Measurements from ENCODE around the gene ZFHX3.

Gene ZFHX3

DNA sequence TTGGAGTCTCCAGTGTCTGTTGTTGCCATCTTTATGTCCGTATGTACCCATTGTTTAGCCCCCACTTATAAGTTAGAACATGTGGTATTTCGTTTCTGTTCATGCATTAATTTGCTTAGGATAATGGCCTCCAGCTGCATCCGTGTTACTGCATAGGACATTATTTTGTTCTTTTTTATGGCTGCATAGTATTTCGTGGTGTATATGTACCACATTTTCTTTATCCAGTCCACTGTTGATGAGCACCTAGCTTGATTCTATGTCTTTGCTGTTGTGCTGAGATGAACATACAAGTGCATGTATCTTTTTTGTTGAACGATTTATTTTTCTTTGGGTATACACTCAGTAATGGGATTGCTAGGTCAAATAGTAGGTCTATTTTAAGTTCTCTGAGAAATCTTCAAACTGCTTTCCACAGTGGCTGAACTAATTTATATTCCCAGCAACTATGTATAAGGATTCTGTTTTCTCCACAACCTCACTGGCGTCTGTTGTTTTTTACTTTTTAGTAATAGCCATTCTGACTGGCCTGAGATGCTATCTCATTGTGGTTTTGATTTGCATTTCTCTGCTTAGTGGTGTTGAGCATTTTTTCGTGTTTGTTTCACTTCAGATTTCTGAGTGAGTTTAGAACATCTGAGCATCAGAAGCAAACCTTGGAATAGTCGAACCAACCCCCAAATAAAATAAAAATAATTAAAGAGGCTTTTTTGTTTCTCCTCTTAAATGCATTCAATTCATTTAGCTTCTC lies 304.7 kb downstream of the ZFHX3 start:
- Histone ChIP-seq H3K4me3 (IDR thresholded peaks at IDR 0.05; ENCODE audit: insufficient read depth, low read depth, low read length) (no peak overlapping the region), H3K79me2 (ENCODE audit: insufficient read depth, low read depth) (no peaks in the 10 kb centered on the region), H3K27ac (peak overlapping the region; percentile 49; the same call in 1 of the 2 replicates), H2AFZ (ENCODE audit: low read depth) (peak overlapping the region; percentile 32; the same call in 1 of the 2 replicates), H3K4me2 (peak overlapping the region; percentile 77), H3K36me3 (ENCODE audit: insufficient read depth) (no peaks in the 10 kb centered on the region), H4K20me1 (ENCODE audit: insufficient read depth) (no peaks in the 10 kb centered on the region), H3K9ac (peak overlapping the region; percentile 20; the same call in 1 of the 2 replicates), H3K27me3 (ENCODE audit: insufficient read depth, low read depth) (no peaks in the 10 kb centered on the region), H3K4me1 (ENCODE audit: low read depth, poor library complexity, severe bottlenecking) (peaks cover 35% of the 10 kb centered on the region)
- TF ChIP-seq, protein P1, sequence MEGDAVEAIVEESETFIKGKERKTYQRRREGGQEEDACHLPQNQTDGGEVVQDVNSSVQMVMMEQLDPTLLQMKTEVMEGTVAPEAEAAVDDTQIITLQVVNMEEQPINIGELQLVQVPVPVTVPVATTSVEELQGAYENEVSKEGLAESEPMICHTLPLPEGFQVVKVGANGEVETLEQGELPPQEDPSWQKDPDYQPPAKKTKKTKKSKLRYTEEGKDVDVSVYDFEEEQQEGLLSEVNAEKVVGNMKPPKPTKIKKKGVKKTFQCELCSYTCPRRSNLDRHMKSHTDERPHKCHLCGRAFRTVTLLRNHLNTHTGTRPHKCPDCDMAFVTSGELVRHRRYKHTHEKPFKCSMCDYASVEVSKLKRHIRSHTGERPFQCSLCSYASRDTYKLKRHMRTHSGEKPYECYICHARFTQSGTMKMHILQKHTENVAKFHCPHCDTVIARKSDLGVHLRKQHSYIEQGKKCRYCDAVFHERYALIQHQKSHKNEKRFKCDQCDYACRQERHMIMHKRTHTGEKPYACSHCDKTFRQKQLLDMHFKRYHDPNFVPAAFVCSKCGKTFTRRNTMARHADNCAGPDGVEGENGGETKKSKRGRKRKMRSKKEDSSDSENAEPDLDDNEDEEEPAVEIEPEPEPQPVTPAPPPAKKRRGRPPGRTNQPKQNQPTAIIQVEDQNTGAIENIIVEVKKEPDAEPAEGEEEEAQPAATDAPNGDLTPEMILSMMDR (conservative IDR thresholded peaks at IDR 0.05; ENCODE audit: low read depth, low read length), result no peak

DNA sequence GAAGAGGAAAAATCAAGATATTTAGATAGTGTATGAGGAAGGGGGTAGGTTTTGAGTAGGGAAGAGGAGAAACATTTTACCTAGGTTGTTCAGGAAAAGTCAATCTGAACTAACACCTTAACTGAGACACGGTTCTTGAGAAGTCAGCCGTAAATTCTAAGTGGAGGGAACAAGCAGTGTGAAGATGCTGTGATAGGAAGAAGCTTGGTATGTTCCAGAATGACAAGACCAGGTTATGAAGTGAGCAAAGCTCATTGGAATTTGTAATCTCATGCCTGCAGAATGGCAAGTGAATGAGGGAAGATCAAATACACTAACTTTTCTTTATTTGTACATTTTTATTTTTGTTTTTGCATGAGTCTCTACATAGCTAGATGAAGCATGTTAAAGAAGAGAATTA lies 307.6 kb downstream of the ZFHX3 start:
- Histone ChIP-seq H3K27ac (no peak overlapping the region), H3K9ac (no peak overlapping the region), H3K36me3 (ENCODE audit: insufficient read depth) (no peaks in the 10 kb centered on the region), H4K20me1 (ENCODE audit: insufficient read depth) (no peaks in the 10 kb centered on the region), H3K4me2 (no peak overlapping the region), H3K4me3 (IDR thresholded peaks at IDR 0.05; ENCODE audit: insufficient read depth, low read depth, low read length) (no peak overlapping the region), H3K79me2 (ENCODE audit: insufficient read depth, low read depth) (no peaks in the 10 kb centered on the region), H3K27me3 (ENCODE audit: insufficient read depth, low read depth) (no peaks in the 10 kb centered on the region), H2AFZ (ENCODE audit: low read depth) (no peak overlapping the region), H3K4me1 (ENCODE audit: low read depth, poor library complexity, severe bottlenecking) (peaks cover 47% of the 10 kb centered on the region)
- TF ChIP-seq, protein P1 (conservative IDR thresholded peaks at IDR 0.05; ENCODE audit: low read depth, low read length), result no peak

DNA sequence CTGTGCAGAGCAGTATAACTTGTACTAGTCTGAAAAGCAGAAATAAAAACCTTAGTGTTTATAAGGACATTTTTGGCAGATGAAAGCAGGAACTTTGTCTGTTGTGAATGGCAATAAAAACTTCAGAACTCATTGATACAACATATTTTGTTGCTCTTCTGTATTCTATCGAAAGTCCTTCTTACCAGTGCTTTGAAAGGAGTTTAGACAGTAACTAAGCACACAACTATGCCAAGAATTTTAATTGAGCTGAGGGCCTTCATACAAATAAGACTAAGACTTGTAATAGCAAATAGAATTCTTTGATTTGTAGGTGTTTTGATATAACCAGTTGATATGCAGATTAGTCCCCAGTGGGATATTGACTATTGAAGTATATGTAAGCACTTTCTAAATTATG lies 308.4 kb downstream of the ZFHX3 start:
- Histone ChIP-seq H3K4me1 (ENCODE audit: low read depth, poor library complexity, severe bottlenecking) (peaks cover 45% of the 10 kb centered on the region), H3K4me2 (no peak overlapping the region), H4K20me1 (ENCODE audit: insufficient read depth) (no peaks in the 10 kb centered on the region), H3K79me2 (ENCODE audit: insufficient read depth, low read depth) (no peaks in the 10 kb centered on the region), H3K4me3 (IDR thresholded peaks at IDR 0.05; ENCODE audit: insufficient read depth, low read depth, low read length) (no peak overlapping the region), H3K27me3 (ENCODE audit: insufficient read depth, low read depth) (no peaks in the 10 kb centered on the region), H3K27ac (no peak overlapping the region), H3K9ac (no peak overlapping the region), H3K36me3 (ENCODE audit: insufficient read depth) (no peaks in the 10 kb centered on the region), H2AFZ (ENCODE audit: low read depth) (no peak overlapping the region)
- TF ChIP-seq, protein P1 (conservative IDR thresholded peaks at IDR 0.05; ENCODE audit: low read depth, low read length), result no peak

DNA sequence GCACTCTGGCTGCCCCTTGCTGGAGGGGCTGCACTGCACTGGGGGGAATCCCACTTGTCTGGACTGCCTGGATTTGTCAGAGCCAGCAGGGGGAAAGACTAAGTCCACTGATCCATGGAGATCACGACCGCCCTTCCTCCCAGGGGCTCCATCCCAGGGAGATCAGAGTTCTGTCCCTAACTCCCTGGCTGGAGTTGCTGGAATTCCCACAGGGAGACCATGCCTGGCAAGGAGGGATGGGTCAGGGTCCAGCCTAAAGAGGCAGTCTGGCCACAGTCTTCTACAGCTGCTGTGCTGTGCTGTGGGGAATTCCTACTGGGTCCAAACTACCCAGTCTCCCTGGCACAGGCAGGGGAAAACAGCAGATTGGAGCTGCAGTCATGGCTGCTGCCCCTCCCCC lies 311.9 kb downstream of the ZFHX3 start:
- no peaks in the 10 kb centered on the region for H3K27me3 ChIP-seq (ENCODE audit: insufficient read depth, low read depth)
- no peaks in the 10 kb centered on the region for H4K20me1 ChIP-seq (ENCODE audit: insufficient read depth)
- no peak overlapping the region for H2AFZ ChIP-seq (ENCODE audit: low read depth)
- H3K9ac ChIP-seq, result no peak overlapping the region
- no peaks in the 10 kb centered on the region for H3K79me2 ChIP-seq (ENCODE audit: insufficient read depth, low read depth)
- no peaks in the 10 kb centered on the region for H3K36me3 ChIP-seq (ENCODE audit: insufficient read depth)
- no peak overlapping the region for H3K4me2 ChIP-seq
- H3K27ac ChIP-seq, result no peak overlapping the region
- TF ChIP-seq, protein P1 (conservative IDR thresholded peaks at IDR 0.05; ENCODE audit: low read depth, low read length), result no peak
- peaks cover 38% of the 10 kb centered on the region for H3K4me1 ChIP-seq (ENCODE audit: low read depth, poor library complexity, severe bottlenecking)
- no peak overlapping the region for H3K4me3 ChIP-seq (IDR thresholded peaks at IDR 0.05; ENCODE audit: insufficient read depth, low read depth, low read length)
